HG03039 (cell line): ENCODE results near the gene PBX1.
"Not testable (repeated sequence)": the region's sequence is repeated elsewhere in the genome, so short reads cannot be mapped to it uniquely, and the experiment has no call there.

Source experiments
- ATAC-seq: cut with Tn5 transposase; IDR thresholded peaks from one replicate; pipeline ENCODE4 v1.9.1; 2021; ENCODE audit warnings: mild to moderate bottlenecking, moderate library complexity; ENCODE audit not compliant: unreplicated experiment

Gene PBX1

DNA sequence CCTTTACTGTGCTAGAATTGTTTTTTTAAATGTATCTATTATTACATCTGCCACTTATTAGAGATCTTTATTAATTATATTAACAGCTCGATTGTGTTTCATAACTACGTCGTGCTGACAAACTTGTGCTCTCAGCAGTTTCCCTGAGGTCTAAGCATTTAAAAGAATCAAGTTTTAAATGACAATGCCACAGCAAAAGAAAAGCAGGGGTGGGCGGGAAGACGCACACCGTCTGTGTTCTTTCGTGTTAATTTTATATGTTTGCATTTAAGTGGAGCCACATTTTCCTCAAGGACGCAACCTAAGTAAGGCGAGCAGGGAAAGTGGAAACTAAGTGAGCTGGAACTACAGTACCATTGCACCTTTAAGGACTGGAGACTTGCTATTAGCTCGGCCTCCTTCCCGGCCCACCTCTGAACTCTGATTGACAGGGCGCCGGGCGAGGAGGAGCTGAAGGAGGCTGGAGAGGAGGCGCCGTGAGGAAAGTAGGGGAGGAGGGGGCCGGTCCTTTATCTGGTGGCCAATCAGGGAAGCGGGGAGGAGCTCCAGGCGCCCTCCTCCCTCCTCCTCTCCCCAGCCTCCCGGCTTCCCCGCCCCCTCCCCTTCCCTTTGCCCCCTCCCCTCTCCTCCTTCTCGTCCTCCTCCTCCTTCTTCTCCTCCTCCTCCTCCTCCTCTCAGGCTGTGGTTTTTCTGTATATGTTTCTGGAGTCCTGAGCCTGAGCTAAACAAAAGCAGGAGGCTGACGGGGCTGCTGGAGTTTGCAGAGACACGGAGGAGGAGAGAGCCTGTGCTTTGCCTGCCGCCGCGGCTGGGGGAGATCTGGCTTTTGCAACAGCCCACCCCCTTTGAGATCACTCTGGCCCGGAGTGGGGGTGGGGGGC lies at the start of gene PBX1:
PBX1 (plus strand) TSS at position 724 of the 881 bp plus-strand sequence.
- ATAC-seq, result peak; percentile 100

DNA sequence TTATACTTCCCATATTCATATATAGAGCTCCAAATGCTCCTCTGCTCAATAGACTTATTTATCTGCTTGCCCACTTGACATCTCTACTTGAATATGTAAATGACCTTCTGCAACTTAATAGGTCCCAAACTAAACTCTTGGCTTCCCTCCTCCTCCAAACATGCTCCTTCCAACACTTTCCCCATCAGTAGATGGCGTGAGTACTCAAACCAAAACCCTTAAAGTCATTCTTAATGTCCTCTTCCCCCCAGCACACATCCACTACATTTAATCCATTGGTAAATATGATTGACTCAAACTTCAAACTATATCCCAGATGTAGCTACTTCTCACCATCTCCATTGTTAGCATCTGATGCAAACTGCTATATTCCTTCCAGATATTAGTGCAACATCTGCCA lies 48.5 kb upstream of the PBX1 start:
- no peak for ATAC-seq

- no peak for ATAC-seq
These were observed 47.8 kb upstream of the PBX1 start for GRCh38 chr1:164511001-164511705.

DNA sequence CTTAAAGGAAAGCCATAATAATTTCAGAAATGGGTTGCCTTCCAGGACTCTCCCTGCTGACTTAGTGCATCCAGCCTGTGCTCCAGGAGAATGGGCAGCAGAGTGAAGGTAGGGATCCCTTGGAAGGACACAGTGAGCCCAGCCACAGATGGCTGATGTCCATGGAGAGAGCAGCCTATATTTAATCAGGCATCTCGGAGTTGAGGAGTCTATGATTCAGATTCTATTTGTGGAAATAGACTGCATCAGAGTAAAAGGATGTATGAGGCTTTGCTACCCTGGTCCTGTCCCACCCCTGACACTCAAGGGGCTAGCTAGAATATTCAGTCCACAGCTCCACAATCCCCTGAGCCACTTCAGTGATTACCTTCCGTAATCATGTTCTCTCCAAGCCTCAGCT lies 43.8 kb upstream of the PBX1 start:
- no peak for ATAC-seq

DNA sequence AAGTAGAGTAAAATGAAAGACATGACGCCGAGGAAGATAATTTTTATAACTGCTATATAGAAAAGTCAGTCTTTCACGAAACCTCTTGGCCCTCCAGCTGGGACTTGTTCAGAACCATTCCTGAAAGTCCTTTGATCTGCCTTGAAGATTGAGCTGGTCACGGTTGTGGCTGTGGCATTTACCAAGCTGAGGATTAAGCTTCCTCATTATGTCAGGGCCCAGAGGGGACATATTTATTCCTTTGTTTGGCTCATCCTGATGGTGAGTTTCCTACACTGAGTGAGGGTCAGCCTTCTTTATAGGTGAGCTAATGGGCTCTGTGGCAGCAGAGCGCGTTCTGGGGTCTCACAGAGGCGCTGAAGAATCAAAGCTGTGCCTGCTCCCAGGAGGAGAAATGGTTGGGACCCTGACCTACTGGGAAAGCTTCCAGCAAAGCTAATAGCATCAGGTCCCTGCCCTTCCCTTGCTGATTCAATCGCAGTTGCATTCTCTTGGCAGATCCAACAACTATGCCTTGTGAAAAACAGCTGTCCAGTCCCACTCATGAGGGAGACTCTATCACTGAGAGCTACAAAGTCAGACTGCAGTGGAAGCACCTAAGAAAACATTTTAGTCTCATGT lies 43.2 kb upstream of the PBX1 start:
- no peak for ATAC-seq

DNA sequence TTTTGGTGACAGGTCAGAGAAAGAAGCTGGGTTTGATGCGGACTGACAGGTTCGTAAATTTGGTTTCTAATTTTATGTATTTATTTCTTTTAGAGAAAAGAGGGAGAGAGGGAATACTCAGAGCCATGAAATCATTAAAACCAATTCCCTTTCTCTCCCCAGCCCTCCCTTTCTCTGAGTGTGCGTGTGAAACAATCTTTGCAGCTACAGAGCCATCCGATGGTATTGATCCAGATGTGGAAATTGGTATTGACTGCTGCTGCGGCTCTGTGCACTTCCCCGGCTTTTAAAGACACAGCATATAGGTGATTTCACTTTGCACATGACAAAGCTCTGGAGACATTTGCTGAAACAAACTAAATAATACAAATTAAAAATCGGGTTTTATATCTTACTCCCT lies 42.4 kb upstream of the PBX1 start:
- ATAC-seq, result no peak

GRCh38 chr1:164518692-164519332 lies 40.2 kb upstream of the PBX1 start:
- ATAC-seq, result no peak

DNA sequence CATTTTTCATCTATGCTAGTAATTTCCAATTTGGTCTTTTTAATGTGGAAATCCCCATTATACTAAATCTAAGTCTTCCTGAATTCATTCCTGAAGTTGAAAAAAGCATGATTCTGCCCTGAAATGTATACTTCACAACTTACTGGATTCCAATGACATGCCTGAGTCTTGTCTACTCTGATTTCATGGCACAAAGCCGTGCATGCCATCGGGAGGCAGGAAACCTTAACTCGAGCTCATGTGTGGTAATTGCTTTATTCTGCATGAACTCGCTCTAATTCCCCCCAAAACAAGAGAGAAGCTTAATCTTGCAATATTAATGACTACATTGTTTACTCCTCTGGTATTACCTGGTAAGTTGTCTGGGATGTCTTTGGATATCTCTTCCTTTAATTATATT lies 39.6 kb upstream of the PBX1 start:
- ATAC-seq, result no peak

DNA sequence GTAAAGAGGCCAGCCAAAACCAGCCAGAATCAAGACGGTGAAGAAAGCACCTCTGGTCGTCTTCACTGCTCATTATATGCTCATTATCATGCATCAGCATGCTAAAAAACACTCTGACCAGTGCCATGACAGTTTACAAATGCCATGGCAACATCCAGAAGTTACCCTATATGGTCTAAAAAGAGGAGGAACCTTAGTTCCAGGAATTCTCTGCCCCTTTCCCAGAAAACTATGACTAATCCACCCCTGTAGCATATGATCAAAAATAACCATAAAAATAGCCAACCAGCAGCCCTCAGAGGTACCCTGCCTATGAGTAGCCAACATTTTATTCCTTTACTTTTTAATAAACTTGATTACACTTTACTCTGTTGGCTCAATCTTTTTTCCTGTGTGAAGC lies 34.2 kb upstream of the PBX1 start:
- ATAC-seq, result no peak

- no peak for ATAC-seq
These were observed 23.9 kb upstream of the PBX1 start for GRCh38 chr1:164534863-164535610.

GRCh38 chr1:164552463-164552988 lies 6.5 kb upstream of the PBX1 start:
- ATAC-seq, result not testable (repeated sequence)

GRCh38 chr1:164557270-164557669 lies 1.7 kb upstream of the PBX1 start:
- ATAC-seq, result no peak

GRCh38 chr1:164559342-164560051 lies 513 bp downstream of the PBX1 start:
- no peak for ATAC-seq

DNA sequence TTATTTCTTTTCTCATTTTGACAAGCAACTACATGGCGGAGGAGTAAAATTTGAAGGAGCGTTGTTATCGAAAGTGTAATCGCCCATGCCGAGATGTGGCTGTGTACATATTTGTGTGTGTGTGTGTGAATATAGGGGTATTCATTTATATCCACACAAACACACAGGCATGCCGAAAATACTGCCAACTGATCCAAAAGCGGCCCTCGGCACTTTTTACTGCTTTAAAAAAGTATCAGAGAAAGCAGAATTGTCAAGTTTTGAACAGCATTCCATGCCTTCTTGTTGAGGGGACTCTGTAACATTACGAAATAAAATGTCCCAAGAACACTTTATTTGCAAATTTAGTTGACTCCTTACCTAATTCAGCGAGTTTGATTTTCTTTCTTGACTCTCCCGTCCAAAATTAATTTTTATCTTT lies 1.1 kb downstream of the PBX1 start:
- ATAC-seq, result no peak

- no peak for ATAC-seq
These were observed 1.6 kb downstream of the PBX1 start for GRCh38 chr1:164560556-164560955.

DNA sequence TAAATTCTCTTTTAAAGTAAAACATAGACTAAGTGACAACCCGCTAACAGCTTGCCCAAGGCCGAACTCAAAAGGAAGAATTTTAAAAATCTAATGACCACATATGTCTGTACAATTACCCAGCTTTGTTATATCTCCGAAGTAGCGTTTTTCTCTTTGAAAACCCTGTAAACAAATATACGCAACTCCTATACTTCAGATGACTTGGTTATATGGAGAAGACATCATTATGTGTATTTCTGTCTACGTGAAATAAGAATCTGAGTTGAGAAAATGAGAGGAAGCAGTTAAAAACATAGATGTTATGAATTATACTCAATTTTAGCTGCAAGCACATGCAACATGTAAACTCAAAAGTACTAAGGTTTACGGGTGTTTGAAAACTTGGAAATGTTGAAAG lies 2.0 kb downstream of the PBX1 start:
- no peak for ATAC-seq

DNA sequence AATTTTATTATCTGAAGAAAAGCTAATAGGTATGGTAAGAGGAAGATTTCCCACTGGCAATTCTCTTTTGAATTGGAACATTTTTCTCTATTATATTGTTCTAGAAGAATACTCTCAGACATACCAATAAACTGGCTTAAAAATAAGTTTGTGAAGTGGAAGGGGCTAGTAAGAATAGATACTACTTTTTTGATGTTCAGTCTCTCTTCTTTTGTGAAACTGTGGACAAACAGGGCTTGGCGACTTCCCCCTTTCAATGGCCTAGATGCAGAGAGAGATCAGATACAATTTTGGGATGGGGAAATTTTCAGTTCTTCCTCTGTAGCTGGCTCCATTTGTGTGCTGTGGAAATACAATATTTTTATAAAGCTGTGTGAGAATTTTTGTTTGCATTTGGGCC lies 2.5 kb downstream of the PBX1 start:
- ATAC-seq, result no peak

- ATAC-seq, result no peak
These were observed 3.1 kb downstream of the PBX1 start for GRCh38 chr1:164562061-164562460.

GRCh38 chr1:164562511-164562910 lies 3.5 kb downstream of the PBX1 start:
- ATAC-seq, result no peak
